Gastroesophageal sphincter (tissue), 3 donors: Measurements from ENCODE around the gene DOCK4.

Experiments used
- POLR2A ChIP-seq, 2 donors: fragments of 450-650 bp; IDR thresholded peaks; one replicate each; pipeline ENCODE4 v1.6.1; 2017; ENCODE audit warnings: antibody characterized with exemption in 2 of 2, mild to moderate bottlenecking in 2 of 2, moderate library complexity in 1 of 2
- TF ChIP-seq, protein P1 (sequence below), 4 experiments: fragments of 200-600 bp in 2 of 4; fragments of 450-650 bp in 2 of 4; sonication (generic) in 1 of 4; IDR thresholded peaks; one replicate each; pipeline ENCODE4 v1.5.1; 2017 to 2019; ENCODE audit warnings: antibody characterized with exemption in 4 of 4, mild to moderate bottlenecking in 2 of 4, moderate library complexity in 2 of 4

DNA sequence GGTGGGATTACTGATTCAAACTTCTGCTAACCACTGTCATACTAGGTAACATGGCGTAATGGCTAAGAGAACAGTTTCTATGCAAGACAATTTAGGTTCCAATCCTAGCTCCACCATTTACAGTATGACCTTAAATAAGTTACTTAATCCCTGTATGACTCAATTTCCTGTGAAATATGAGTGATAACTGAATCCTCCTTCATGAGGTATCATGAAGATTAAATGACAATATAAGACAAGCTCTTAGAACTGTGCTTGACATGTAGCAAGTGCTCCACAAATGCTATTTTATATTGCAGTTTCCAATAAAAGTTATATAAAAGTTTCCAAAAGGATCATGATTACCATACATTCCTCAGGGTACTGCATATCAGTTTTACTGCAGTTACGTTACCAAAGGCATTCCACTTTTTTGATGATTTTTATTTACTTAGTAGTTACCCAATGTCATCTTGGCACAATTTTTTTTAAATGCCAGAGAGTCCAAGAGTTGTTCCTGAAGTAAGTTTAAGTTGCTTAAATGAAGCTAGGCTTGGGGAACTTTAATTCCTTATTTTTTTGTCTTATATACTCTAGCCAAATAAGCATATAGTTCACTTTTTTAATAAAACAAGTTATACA, 7.1 kb downstream of the DOCK4 start:
- TF ChIP-seq, protein P1, sequence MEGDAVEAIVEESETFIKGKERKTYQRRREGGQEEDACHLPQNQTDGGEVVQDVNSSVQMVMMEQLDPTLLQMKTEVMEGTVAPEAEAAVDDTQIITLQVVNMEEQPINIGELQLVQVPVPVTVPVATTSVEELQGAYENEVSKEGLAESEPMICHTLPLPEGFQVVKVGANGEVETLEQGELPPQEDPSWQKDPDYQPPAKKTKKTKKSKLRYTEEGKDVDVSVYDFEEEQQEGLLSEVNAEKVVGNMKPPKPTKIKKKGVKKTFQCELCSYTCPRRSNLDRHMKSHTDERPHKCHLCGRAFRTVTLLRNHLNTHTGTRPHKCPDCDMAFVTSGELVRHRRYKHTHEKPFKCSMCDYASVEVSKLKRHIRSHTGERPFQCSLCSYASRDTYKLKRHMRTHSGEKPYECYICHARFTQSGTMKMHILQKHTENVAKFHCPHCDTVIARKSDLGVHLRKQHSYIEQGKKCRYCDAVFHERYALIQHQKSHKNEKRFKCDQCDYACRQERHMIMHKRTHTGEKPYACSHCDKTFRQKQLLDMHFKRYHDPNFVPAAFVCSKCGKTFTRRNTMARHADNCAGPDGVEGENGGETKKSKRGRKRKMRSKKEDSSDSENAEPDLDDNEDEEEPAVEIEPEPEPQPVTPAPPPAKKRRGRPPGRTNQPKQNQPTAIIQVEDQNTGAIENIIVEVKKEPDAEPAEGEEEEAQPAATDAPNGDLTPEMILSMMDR (IDR thresholded peaks at IDR 0.05), result no peak
- no peak for TF ChIP-seq POLR2A (IDR thresholded peaks at IDR 0.05)
